GM13977 (cell line): ENCODE data around the gene P2RY14.

Experiments
- DNase-seq: peaks from one replicate; pipeline ENCODE4 v3.0.0; 2012; ENCODE audit warnings: low spot score
- in situ Hi-C: fragments of 300-500 bp; cut with MboI; formaldehyde crosslinking; loops from one replicate; pipeline ENCODE4 v1.12.0; 2022; ENCODE audit warnings: low sequenced_read_pairs, low pct_unique_long_range_greater_than_20kb, mixed read lengths, inconsistent platforms; ENCODE audit not compliant: unreplicated experiment
- TF ChIP-seq, protein P1 (sequence below): IDR thresholded peaks from 2 replicates; pipeline ENCODE4 v1.5.1; 2012; ENCODE audit warnings: mild to moderate bottlenecking, control low read depth; ENCODE audit not compliant: insufficient read depth; ENCODE audit errors: extremely low read depth, missing control alignments

Gene P2RY14

DNA sequence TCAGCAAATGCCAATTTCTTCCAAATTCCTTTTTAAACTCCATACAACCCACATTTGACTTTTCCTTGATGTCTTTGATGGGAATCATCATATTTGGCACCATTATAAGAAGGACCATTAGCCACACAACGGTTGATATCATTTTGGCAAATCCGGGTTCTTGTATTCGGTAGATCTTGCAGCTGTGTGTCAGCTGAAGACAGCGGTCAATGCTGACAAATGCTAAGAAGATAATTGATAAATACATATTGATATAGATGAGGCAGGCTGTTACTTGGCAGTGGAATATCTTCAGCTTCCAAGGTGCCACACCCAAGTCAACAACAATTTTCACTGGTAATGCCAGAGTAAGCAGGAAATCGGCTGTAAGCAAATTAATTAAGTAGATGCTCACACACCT, 79.5 kb downstream of the P2RY14 start:
- in situ Hi-C loops = no loop called here
- TF ChIP-seq, protein P1, sequence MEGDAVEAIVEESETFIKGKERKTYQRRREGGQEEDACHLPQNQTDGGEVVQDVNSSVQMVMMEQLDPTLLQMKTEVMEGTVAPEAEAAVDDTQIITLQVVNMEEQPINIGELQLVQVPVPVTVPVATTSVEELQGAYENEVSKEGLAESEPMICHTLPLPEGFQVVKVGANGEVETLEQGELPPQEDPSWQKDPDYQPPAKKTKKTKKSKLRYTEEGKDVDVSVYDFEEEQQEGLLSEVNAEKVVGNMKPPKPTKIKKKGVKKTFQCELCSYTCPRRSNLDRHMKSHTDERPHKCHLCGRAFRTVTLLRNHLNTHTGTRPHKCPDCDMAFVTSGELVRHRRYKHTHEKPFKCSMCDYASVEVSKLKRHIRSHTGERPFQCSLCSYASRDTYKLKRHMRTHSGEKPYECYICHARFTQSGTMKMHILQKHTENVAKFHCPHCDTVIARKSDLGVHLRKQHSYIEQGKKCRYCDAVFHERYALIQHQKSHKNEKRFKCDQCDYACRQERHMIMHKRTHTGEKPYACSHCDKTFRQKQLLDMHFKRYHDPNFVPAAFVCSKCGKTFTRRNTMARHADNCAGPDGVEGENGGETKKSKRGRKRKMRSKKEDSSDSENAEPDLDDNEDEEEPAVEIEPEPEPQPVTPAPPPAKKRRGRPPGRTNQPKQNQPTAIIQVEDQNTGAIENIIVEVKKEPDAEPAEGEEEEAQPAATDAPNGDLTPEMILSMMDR = no peak
- DNase-seq = no peak

DNA sequence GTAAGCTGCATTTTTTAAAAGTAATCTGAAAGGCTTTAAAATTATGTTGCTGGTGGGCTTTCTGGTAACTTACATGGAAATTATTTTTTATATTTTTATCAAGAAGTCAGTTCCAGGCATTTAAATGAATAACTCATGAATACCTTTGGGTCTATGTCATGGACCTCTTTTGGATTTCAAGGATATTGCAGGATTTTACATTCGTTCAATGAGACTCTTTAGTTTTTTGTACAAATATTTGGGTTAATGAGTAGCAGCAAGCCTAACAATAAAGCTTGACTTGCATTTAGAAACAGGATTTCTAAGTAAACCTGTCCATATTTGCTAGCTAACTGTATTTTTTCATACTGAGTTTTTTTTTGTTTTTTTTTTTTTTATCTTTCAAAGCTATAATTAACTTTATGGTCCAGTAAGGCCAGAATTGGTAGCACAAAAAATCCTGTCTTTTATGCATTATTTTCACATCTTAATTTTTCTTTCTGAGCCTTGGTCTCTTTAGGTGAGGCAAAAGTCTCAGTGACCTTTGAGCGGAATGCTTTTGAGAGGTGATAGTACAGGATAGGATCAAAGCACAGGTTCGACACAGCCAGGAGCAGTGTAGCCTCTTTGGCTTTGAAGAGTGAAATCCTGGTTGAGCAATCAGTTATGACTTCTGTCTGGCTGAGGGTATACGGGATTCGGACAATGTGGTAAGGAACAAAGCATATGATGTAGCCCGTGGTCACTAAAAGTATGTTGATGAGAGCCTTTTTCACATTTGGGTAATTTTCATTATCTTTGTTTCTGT, 80.2 kb downstream of the P2RY14 start:
- DNase-seq = no peak
- in situ Hi-C loops = no loop called here
- TF ChIP-seq, protein P1 = no peak

GRCh38 chr3:151197228-151197627, 81.1 kb downstream of the P2RY14 start:
- TF ChIP-seq, protein P1 = no peak
- in situ Hi-C loops = no loop called here

GRCh38 chr3:151196434-151196833, 81.9 kb downstream of the P2RY14 start:
- in situ Hi-C loops = no loop called here
- TF ChIP-seq, protein P1 = no peak
- DNase-seq = no peak

More at GRCh38 chr3:151197228-151197627, 81.1 kb downstream of the P2RY14 start:
- no peak for DNase-seq

DNA sequence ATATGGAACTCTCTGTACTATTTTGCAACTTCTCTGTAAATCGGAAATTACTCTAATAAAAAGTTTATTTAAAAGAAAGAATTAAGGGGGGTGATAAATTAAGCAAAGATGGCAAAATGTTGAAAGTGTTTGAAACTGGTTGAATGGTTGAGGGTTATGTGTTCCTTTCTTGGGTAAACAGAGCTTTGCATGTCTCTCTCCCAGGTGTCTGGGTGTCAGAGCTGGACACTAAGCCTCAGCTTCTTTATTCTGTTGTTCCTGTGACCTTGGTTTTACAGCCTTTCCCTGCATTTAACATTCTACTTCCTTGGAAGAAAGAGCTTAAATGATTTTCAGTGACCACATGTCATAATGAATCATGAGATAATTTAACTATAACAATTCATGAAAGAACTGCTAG, 82.5 kb downstream of the P2RY14 start:
- DNase-seq = no peak
- in situ Hi-C loops = no loop called here
- TF ChIP-seq, protein P1 = no peak

DNA sequence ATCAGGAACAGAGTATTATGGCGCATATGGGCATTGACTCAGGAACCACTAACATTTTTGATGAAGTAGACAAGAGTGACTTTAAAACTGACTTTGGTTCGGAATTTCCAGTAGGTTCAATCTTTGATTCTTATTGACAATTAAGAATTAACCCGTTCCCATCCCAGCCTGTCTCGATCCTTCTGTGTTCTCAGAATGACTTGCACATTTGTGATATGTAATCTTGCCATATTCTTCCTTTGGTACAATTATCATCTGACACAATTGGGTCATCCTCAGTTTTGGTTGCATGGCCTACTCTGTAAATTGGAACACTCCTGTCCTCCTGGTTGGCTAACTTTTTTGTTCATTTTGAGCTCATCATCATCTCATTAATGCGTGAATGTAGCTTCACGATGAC, 85.8 kb downstream of the P2RY14 start:
- TF ChIP-seq, protein P1 = no peak
- in situ Hi-C loops = no loop called here
- DNase-seq = no peak
